ENCODE data around the gene NHEJ1. TPM values are rescaled to one million over a fixed set of nuclear protein-coding genes. Genes with fewer than 3 reads are reported as not detected.

NHEJ1 gene, protein sequence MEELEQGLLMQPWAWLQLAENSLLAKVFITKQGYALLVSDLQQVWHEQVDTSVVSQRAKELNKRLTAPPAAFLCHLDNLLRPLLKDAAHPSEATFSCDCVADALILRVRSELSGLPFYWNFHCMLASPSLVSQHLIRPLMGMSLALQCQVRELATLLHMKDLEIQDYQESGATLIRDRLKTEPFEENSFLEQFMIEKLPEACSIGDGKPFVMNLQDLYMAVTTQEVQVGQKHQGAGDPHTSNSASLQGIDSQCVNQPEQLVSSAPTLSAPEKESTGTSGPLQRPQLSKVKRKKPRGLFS
- total RNA-seq (20.3 and 22.1 TPM in 2 replicates), polyA plus RNA-seq (22.3 and 24.8 TPM in 2 replicates), polyA minus RNA-seq (ENCODE audit: low replicate concordance) (45.8 and 106 TPM in 2 replicates)
- polyA plus RNA-seq (2012), result 13.8 and 15.4 TPM in 2 replicates

DNA sequence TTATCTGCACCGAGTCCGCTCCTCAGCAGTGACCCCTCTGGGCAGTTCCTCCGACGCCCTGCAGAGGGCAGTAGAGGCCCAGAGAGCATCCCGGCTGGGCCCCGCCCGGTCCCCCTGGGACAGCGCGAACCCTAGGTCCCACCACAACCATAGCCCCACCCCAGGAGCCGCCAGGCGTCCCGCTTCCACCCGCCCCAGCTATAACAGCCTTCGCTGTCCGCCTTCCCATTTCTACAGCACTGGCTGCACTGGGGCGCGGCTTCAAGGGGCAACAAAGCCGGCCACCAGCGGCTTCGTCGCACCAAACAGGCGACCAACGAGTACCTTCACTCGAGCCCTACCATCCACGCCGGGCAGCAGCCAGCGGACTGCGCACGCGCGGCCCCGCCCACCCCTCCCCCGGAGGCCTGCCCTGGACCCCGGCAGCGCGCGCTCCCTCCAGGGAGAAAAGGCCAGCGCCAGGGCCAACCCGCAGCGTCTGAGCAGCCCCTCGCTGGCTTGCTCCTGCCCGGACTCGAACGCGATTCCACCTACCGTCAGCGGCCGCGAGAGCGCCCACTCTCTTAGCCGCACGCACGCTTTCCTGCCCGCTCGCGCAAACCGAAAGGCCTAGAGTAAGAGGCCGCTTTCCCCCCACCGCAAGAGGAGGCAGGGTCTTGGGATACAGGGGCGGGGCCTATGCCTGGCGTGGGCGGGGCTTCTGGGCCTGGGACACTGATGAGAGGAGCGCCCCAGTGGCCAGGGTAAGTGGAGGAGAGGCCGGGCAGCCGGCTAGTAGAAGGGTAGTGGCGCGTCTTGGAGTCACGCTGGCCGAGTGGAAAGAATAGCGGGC lies at the start of gene NHEJ1:
Gene NHEJ1, minus strand, starts transcription at position 630 of the 832 bp plus-strand sequence. CDS start 2,453 bp downstream, outside the sequence.
- H4K20me1 ChIP-seq (ENCODE audit: control insufficient read depth, extremely low read depth, insufficient read depth, low read length), result no peaks in the 10 kb centered on the region
- H3K27ac ChIP-seq (ENCODE audit: insufficient read depth, low read length), result peak within 1 kb of the TSS; percentile 71
- peak; percentile 90 to 95 for DNase-seq (ENCODE audit: low read depth in 2 of 2)
- H2AFZ ChIP-seq (ENCODE audit: low read length), result peak within 1 kb of the TSS; percentile 96
- peaks cover 4% of the 10 kb centered on the region for H3K4me1 ChIP-seq (ENCODE audit: control insufficient read depth, extremely low read depth, insufficient read depth, low read length)
- no peaks in the 10 kb centered on the region for H3K36me3 ChIP-seq (ENCODE audit: control insufficient read depth, insufficient read depth, low read length)
- no peaks in the 10 kb centered on the region for H3K79me2 ChIP-seq (ENCODE audit: control insufficient read depth, insufficient read depth, low read length)
- no peaks in the 10 kb centered on the region for H3K27me3 ChIP-seq (ENCODE audit: control insufficient read depth, insufficient read depth, low read length)
- H3K9ac ChIP-seq (ENCODE audit: insufficient read depth, low read length), result peak within 1 kb of the TSS; percentile 83
- no peak for TF ChIP-seq EZH2 (IDR thresholded peaks at IDR 0.05; ENCODE audit: low read length, missing control alignments)
- TF ChIP-seq, protein P1, sequence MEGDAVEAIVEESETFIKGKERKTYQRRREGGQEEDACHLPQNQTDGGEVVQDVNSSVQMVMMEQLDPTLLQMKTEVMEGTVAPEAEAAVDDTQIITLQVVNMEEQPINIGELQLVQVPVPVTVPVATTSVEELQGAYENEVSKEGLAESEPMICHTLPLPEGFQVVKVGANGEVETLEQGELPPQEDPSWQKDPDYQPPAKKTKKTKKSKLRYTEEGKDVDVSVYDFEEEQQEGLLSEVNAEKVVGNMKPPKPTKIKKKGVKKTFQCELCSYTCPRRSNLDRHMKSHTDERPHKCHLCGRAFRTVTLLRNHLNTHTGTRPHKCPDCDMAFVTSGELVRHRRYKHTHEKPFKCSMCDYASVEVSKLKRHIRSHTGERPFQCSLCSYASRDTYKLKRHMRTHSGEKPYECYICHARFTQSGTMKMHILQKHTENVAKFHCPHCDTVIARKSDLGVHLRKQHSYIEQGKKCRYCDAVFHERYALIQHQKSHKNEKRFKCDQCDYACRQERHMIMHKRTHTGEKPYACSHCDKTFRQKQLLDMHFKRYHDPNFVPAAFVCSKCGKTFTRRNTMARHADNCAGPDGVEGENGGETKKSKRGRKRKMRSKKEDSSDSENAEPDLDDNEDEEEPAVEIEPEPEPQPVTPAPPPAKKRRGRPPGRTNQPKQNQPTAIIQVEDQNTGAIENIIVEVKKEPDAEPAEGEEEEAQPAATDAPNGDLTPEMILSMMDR (conservative IDR thresholded peaks at IDR 0.05 in 1 of 2, IDR thresholded peaks at IDR 0.05 in 1 of 2; ENCODE audit: low read depth in 1 of 2, low read length in 2 of 2), result peak; percentile 94 to 95
- no peaks in the 10 kb centered on the region for H3K9me3 ChIP-seq (ENCODE audit: control insufficient read depth, insufficient read depth, low read depth, low read length)
- peak within 1 kb of the TSS; percentile 54 to 79 (median 64) for H3K4me3 ChIP-seq (replicated peaks in 1 of 4; ENCODE audit: control extremely low read depth in 1 of 4, insufficient read depth in 1 of 4, low read depth in 3 of 4, low read length in 4 of 4)
- peak within 1 kb of the TSS; percentile 93 for H3K4me2 ChIP-seq (ENCODE audit: extremely low read depth, insufficient read depth, low read length)

DNA sequence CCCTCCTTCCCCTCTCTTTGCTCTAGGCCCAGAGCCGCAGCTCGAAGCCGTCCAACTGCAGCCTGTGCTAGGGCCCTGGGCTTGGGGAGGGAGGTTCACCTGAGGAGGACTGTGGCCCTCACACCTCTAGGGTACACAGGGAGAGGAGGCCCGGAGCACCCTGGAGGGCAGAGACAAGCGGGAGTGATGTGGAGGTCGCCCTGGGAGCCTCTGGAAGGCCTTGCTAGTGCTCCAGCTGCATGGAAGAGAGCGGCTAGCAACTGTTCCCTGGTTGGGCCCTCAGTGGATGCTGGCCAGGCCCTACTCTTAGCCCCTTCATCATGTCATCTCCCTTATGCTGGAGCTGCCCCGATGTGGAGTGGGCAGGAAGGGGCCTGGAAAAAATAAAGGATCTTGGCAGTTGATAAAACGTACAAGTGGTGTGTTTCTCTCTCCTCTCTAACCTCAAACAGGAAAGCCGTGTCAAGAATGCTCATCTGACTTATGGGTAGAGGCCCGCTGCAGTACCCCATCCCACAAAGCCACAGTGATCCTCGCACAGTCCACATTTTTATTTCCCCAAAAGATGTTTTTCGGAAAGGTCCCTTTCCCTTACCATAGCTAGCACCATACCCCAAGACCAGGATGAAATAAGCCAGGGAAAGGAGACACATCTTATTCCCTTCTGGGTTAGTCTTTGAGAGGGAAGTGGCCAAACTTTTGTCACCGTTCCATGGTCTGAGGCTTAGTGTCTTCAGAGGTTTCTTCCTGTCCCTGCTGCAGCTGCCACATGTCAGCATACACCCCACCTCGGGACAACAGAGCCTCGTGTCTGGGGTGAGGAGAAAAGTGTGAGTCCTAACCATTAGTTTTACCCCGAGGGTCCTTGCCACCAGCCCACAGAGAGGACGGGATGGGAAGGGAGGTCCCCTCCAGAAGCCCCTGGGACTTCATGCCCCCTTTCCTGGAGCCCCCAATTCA lies 48.9 kb upstream of the NHEJ1 start:
- TF ChIP-seq EZH2 (IDR thresholded peaks at IDR 0.05; ENCODE audit: low read length, missing control alignments), result no peak
- TF ChIP-seq, protein P1 (conservative IDR thresholded peaks at IDR 0.05 in 1 of 2, IDR thresholded peaks at IDR 0.05 in 1 of 2; ENCODE audit: low read depth in 1 of 2, low read length in 2 of 2), result no peak
- Histone ChIP-seq H4K20me1 (ENCODE audit: control insufficient read depth, extremely low read depth, insufficient read depth, low read length) (no peaks in the 10 kb centered on the region), H3K79me2 (ENCODE audit: control insufficient read depth, insufficient read depth, low read length) (peaks cover 2% of the 10 kb centered on the region), H3K4me1 (ENCODE audit: control insufficient read depth, extremely low read depth, insufficient read depth, low read length) (peaks cover 16% of the 10 kb centered on the region), H3K27me3 (ENCODE audit: control insufficient read depth, insufficient read depth, low read length) (peaks cover 2% of the 10 kb centered on the region), H2AFZ (ENCODE audit: low read length) (no peak overlapping the region), H3K36me3 (ENCODE audit: control insufficient read depth, insufficient read depth, low read length) (peaks cover 30% of the 10 kb centered on the region), H3K9me3 (ENCODE audit: control insufficient read depth, insufficient read depth, low read depth, low read length) (no peaks in the 10 kb centered on the region), H3K4me3 (replicated peaks in 1 of 4; ENCODE audit: control extremely low read depth in 1 of 4, insufficient read depth in 1 of 4, low read depth in 3 of 4, low read length in 4 of 4) (no peak overlapping the region), H3K4me2 (ENCODE audit: extremely low read depth, insufficient read depth, low read length) (no peak overlapping the region), H3K9ac (ENCODE audit: insufficient read depth, low read length) (no peak overlapping the region), H3K27ac (ENCODE audit: insufficient read depth, low read length) (no peak overlapping the region)
- no peak for DNase-seq (ENCODE audit: low read depth in 2 of 2)

Measured in fibroblast of lung (primary cell).